ENCODE data around the gene AXIN1. TPM values are rescaled to one million over a fixed set of nuclear protein-coding genes. Genes with fewer than 3 reads are reported as not detected.
A peak's percentile ranks its signal among the peaks of the same experiment; 100 is the strongest.

The AXIN1 gene
- total and polyA plus RNA-seq, 2 donors (not counting 3 experiments of a cell fraction or from before 2014, with no cell fraction given): 8.3 to 21.9 TPM

GRCh38 chr16:368388-369158 lies 16.1 kb upstream of the AXIN1 start:
- Histone ChIP-seq H3K4me2 (ENCODE audit: insufficient read depth, low read length) (no peak overlapping the region), H3K27me3 (ENCODE audit: control insufficient read depth in 2 of 2, insufficient read depth in 2 of 2, low read length in 2 of 2) (no peaks in the 10 kb centered on the region), H3K9me3 (replicated peaks; ENCODE audit: control insufficient read depth, insufficient read depth, low read length) (no peaks in the 10 kb centered on the region), H3K27ac (ENCODE audit: insufficient read depth, low read depth, low read length) (no peak overlapping the region), H2AFZ (ENCODE audit: low read depth, low read length) (no peak overlapping the region), H3K79me2 (ENCODE audit: control insufficient read depth, insufficient read depth, low read length) (no peaks in the 10 kb centered on the region), H3K9me1 (replicated peaks; ENCODE audit: control insufficient read depth, extremely low read depth, insufficient read depth, low read length) (no peaks in the 10 kb centered on the region), H3K4me3 (replicated peaks in 1 of 3; ENCODE audit: insufficient read depth in 1 of 3, low read depth in 1 of 3, low read length in 3 of 3) (no peak overlapping the region), H4K20me1 (replicated peaks; ENCODE audit: control insufficient read depth, extremely low read depth, insufficient read depth, low read length) (no peaks in the 10 kb centered on the region), H3K36me3 (ENCODE audit: control insufficient read depth in 2 of 2, extremely low read depth in 1 of 2, insufficient read depth in 2 of 2, low read length in 2 of 2) (peaks cover 2 to 34% of the 10 kb centered on the region in 2 experiments), H3K4me1 (ENCODE audit: control insufficient read depth, extremely low read depth, insufficient read depth, low read length) (peaks cover 8% of the 10 kb centered on the region), H3K9ac (replicated peaks; ENCODE audit: extremely low read depth, insufficient read depth, low read length) (no peak overlapping the region)
- dilution Hi-C loops (cut with MboI; ENCODE audit: extremely low pct_ligation_motif_present, low sequenced_read_pairs) (no loop called here), intact Hi-C loops (cut with micrococcal nuclease) (no loop called here)
- FAIRE-seq (no peak), DNase-seq (ENCODE audit: low read depth, low spot score) (no peak)
- TF ChIP-seq CTCF (IDR thresholded peaks at IDR 0.05; ENCODE audit: extremely low read depth in 1 of 2, insufficient read depth in 1 of 2, low read depth in 1 of 2, low read length in 2 of 2) (no peak), JUN (IDR thresholded peaks at IDR 0.05; ENCODE audit: borderline replicate concordance, insufficient read depth, insufficient read length, low read depth) (no peak), MYC (IDR thresholded peaks at IDR 0.05; ENCODE audit: low read depth, low read length) (no peak)
- BruUV-seq (replicated peaks): no TSS peak
- POLR2A ChIA-PET: no interaction called here
- CTCF ChIA-PET: no interaction called here

GRCh38 chr16:367333-367903 lies 14.9 kb upstream of the AXIN1 start:
- Histone ChIP-seq H3K4me2 (ENCODE audit: insufficient read depth, low read length) (no peak overlapping the region), H3K9me1 (replicated peaks; ENCODE audit: control insufficient read depth, extremely low read depth, insufficient read depth, low read length) (no peaks in the 10 kb centered on the region), H4K20me1 (replicated peaks; ENCODE audit: control insufficient read depth, extremely low read depth, insufficient read depth, low read length) (no peaks in the 10 kb centered on the region), H3K27ac (ENCODE audit: insufficient read depth, low read depth, low read length) (no peak overlapping the region), H3K4me1 (ENCODE audit: control insufficient read depth, extremely low read depth, insufficient read depth, low read length) (peaks cover 8% of the 10 kb centered on the region), H3K4me3 (replicated peaks in 1 of 3; ENCODE audit: insufficient read depth in 1 of 3, low read depth in 1 of 3, low read length in 3 of 3) (no peak overlapping the region), H3K9ac (replicated peaks; ENCODE audit: extremely low read depth, insufficient read depth, low read length) (no peak overlapping the region), H3K36me3 (ENCODE audit: control insufficient read depth in 2 of 2, extremely low read depth in 1 of 2, insufficient read depth in 2 of 2, low read length in 2 of 2) (peaks cover 0 to 27% of the 10 kb centered on the region in 2 experiments), H3K27me3 (ENCODE audit: control insufficient read depth in 2 of 2, insufficient read depth in 2 of 2, low read length in 2 of 2) (no peaks in the 10 kb centered on the region), H2AFZ (ENCODE audit: low read depth, low read length) (no peak overlapping the region), H3K79me2 (ENCODE audit: control insufficient read depth, insufficient read depth, low read length) (no peaks in the 10 kb centered on the region), H3K9me3 (replicated peaks; ENCODE audit: control insufficient read depth, insufficient read depth, low read length) (no peaks in the 10 kb centered on the region)
- FAIRE-seq (no peak), DNase-seq (ENCODE audit: low read depth, low spot score) (no peak)
- intact Hi-C loops (cut with micrococcal nuclease) (no loop called here), dilution Hi-C loops (cut with MboI; ENCODE audit: extremely low pct_ligation_motif_present, low sequenced_read_pairs) (no loop called here)
- BruUV-seq (replicated peaks): TSS peak; percentile 5
- ChIA-PET POLR2A (no interaction called here), CTCF (no interaction called here)
- TF ChIP-seq EZH2 (IDR thresholded peaks at IDR 0.05; ENCODE audit: borderline replicate concordance, low read depth, low read length, severe bottlenecking) (no peak), POLR2A (IDR thresholded peaks at IDR 0.05; ENCODE audit: low read depth, low read length) (no peak), MYC (IDR thresholded peaks at IDR 0.05; ENCODE audit: low read depth, low read length) (no peak), POLR2AphosphoS5 (IDR thresholded peaks at IDR 0.05; ENCODE audit: insufficient read depth, low read depth, low read length) (no peak), JUN (IDR thresholded peaks at IDR 0.05; ENCODE audit: borderline replicate concordance, insufficient read depth, insufficient read length, low read depth) (no peak), GATA2 (IDR thresholded peaks at IDR 0.05; ENCODE audit: insufficient read depth, insufficient read length, low read depth, low read length) (no peak), MAX (IDR thresholded peaks at IDR 0.05; ENCODE audit: insufficient read depth, insufficient read length) (no peak), CTCF (IDR thresholded peaks at IDR 0.05; ENCODE audit: extremely low read depth in 1 of 2, insufficient read depth in 1 of 2, low read depth in 1 of 2, low read length in 2 of 2) (no peak), FOS (IDR thresholded peaks at IDR 0.05; ENCODE audit: borderline replicate concordance, insufficient read depth, low read length) (no peak)

All from endothelial cell of umbilical vein (primary cell).